HepG2 (cell line): ENCODE results near the gene LSR. TPM values are rescaled to one million over a fixed set of nuclear protein-coding genes. Genes with fewer than 3 reads are reported as not detected.

ENCODE experiments used
- ETS1 ChIP-seq: sonication (generic); formaldehyde crosslinking; IDR thresholded peaks from 2 replicates; pipeline ENCODE4 v1.4.0; 2020; ENCODE audit warnings: missing genetic modification reagents
- FOSL2 ChIP-seq: sonication (generic); formaldehyde crosslinking; IDR thresholded peaks from 2 replicates; pipeline ENCODE4 v1.4.0; 2020; ENCODE audit warnings: missing genetic modification reagents
- HDAC2 ChIP-seq: sonication (generic); formaldehyde crosslinking; IDR thresholded peaks from 2 replicates; pipeline ENCODE4 v1.4.0; 2020; ENCODE audit warnings: missing genetic modification reagents
- HDAC6 ChIP-seq: fragments of 200-600 bp; sonication (generic); IDR thresholded peaks from 2 replicates; pipeline ENCODE4 v1.7.0; 2017; ENCODE audit warnings: mild to moderate bottlenecking, antibody characterized with exemption, low read length, low read depth
- HNRNPLL ChIP-seq: fragments of 200-400 bp; formaldehyde crosslinking; IDR thresholded peaks from 2 replicates; pipeline ENCODE4 v1.6.1; 2017; ENCODE audit warnings: mild to moderate bottlenecking, low read depth, low read length; ENCODE audit not compliant: poor library complexity, severe bottlenecking
- NFYB ChIP-seq: sonication (generic); formaldehyde crosslinking; IDR thresholded peaks from 2 replicates; pipeline ENCODE4 v1.4.0; 2020; ENCODE audit warnings: missing genetic modification reagents
- PHF20 ChIP-seq: sonication (generic); formaldehyde crosslinking; IDR thresholded peaks from 2 replicates; pipeline ENCODE4 v1.5.0; 2020; ENCODE audit warnings: mild to moderate bottlenecking, missing genetic modification reagents
- SPEN ChIP-seq: sonication (generic); formaldehyde crosslinking; IDR thresholded peaks from 2 replicates; pipeline ENCODE4 v1.5.1; 2020; ENCODE audit warnings: low read depth, mild to moderate bottlenecking, missing genetic modification reagents
- ZBED4 ChIP-seq: sonication (generic); formaldehyde crosslinking; IDR thresholded peaks from 2 replicates; pipeline ENCODE4 v1.4.0; 2020; ENCODE audit warnings: missing genetic modification reagents, borderline replicate concordance
- ZNF414 ChIP-seq: sonication (generic); formaldehyde crosslinking; IDR thresholded peaks from 2 replicates; pipeline ENCODE4 v1.5.0; 2020; ENCODE audit warnings: missing genetic modification reagents
- ZNF580 ChIP-seq: IDR thresholded peaks from 2 replicates; pipeline ENCODE4 v1.6.1; 2016; ENCODE audit warnings: low read depth, borderline replicate concordance
- ZNF781 ChIP-seq: sonication (generic); formaldehyde crosslinking; IDR thresholded peaks from 2 replicates; pipeline ENCODE4 v1.5.1; 2020; ENCODE audit warnings: borderline replicate concordance, mild to moderate bottlenecking, missing genetic modification reagents; ENCODE audit errors: not compliant biosample characterization
- polyA plus RNA-seq, 8 experiments: library from polyadenylated mRNA; depleted of rRNA in 3 of 8; stranded (reverse) in 7 of 8; unstranded in 1 of 8; fragments of >200 nt; fragmentation: Illumina TruSeq in 4 of 8; extraction: Trizol in 4 of 8; gene quantifications; 2 replicates each; pipeline versions ENCODE4 v1.2.1 to v1.2.3, GENCODE V29; 2011 to 2016; ENCODE audit warnings: low read depth in 4 of 8, missing spikeins in 1 of 8, mixed read lengths in 1 of 8; ENCODE audit not compliant: insufficient read depth in 1 of 8
- total RNA-seq, 5 experiments: library from RNA; depleted of rRNA; stranded (reverse); fragments of >200 nt; fragmentation: Illumina TruSeq; extraction: Trizol; gene quantifications; 2 replicates each; pipeline ENCODE4 v1.2.3, GENCODE V29; 2016; ENCODE audit warnings: low read depth in 1 of 5
- TF ChIP-seq, protein P1 (sequence below): sonication (generic); formaldehyde crosslinking; IDR thresholded peaks from 2 replicates; pipeline ENCODE4 v1.4.0; 2020; ENCODE audit warnings: missing genetic modification reagents
- TF ChIP-seq, protein P2 (sequence below): sonication (generic); formaldehyde crosslinking; IDR thresholded peaks from 2 replicates; pipeline ENCODE4 v1.4.0; 2020; ENCODE audit warnings: mild to moderate bottlenecking, missing genetic modification reagents

Gene LSR
- total and polyA plus RNA-seq, 2 of the 13 experiments (the other 11 are each of a cell fraction or from before 2014, with no cell fraction given), result 29.2 to 79.2 TPM

- TF ChIP-seq ETS1 (CRISPR knock-in tag) (0 out of 2 replicates have a peak, but pooled peaks have one; percentile 30), ZNF414 (CRISPR knock-in tag) (no peak), ZNF781 (CRISPR knock-in tag) (no peak), FOSL2 (peak; percentile 11; the same call in 1 of the 2 replicates), HDAC2 (CRISPR knock-in tag) (no peak; the same call in 1 of the 2 replicates), SPEN (CRISPR knock-in tag) (peak; percentile 24; the same call in 1 of the 2 replicates), ZNF580 (CRISPR knock-in tag) (no peak), ZBED4 (CRISPR knock-in tag) (0 out of 2 replicates have a peak, but pooled peaks have one; percentile 22), NFYB (CRISPR knock-in tag) (peak; percentile 19; the same call in 1 of the 2 replicates), HNRNPLL (peak; percentile 31), PHF20 (no peak), HDAC6 (no peak)
- TF ChIP-seq, protein P1, sequence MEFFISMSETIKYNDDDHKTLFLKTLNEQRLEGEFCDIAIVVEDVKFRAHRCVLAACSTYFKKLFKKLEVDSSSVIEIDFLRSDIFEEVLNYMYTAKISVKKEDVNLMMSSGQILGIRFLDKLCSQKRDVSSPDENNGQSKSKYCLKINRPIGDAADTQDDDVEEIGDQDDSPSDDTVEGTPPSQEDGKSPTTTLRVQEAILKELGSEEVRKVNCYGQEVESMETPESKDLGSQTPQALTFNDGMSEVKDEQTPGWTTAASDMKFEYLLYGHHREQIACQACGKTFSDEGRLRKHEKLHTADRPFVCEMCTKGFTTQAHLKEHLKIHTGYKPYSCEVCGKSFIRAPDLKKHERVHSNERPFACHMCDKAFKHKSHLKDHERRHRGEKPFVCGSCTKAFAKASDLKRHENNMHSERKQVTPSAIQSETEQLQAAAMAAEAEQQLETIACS (CRISPR knock-in tag), result peak; percentile 75
- TF ChIP-seq, protein P2, sequence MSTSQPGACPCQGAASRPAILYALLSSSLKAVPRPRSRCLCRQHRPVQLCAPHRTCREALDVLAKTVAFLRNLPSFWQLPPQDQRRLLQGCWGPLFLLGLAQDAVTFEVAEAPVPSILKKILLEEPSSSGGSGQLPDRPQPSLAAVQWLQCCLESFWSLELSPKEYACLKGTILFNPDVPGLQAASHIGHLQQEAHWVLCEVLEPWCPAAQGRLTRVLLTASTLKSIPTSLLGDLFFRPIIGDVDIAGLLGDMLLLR (CRISPR knock-in tag), result peak; percentile 69; the same call in 1 of the 2 replicates
Observed at GRCh38 chr19:35269438-35270117, 20.8 kb downstream of the LSR start (continued).
